Measurements from ENCODE around the gene PCDH1. TPM values are rescaled to one million over a fixed set of nuclear protein-coding genes. Genes with fewer than 3 reads are reported as not detected.

The PCDH1 gene
- total RNA-seq, 1 donor from 2014 or later = not detected

GRCh38 chr5:141841378-141842180, 36.6 kb downstream of the PCDH1 start:
- Mint-ChIP-seq H3K9me3 (no peaks in the 10 kb centered on the region), H3K4me3 (no peak overlapping the region), H3K27me3 (ENCODE audit: insufficient read depth) (peaks cover 19% of the 10 kb centered on the region), H3K27ac (no peak overlapping the region), H3K4me1 (ENCODE audit: low read depth) (peaks cover 15% of the 10 kb centered on the region), H3K36me3 (ENCODE audit: low read depth) (no peaks in the 10 kb centered on the region)
- DNase-seq (ENCODE audit: low spot score) = no peak
- intact Hi-C loops (cut with micrococcal nuclease) = no loop called here

DNA sequence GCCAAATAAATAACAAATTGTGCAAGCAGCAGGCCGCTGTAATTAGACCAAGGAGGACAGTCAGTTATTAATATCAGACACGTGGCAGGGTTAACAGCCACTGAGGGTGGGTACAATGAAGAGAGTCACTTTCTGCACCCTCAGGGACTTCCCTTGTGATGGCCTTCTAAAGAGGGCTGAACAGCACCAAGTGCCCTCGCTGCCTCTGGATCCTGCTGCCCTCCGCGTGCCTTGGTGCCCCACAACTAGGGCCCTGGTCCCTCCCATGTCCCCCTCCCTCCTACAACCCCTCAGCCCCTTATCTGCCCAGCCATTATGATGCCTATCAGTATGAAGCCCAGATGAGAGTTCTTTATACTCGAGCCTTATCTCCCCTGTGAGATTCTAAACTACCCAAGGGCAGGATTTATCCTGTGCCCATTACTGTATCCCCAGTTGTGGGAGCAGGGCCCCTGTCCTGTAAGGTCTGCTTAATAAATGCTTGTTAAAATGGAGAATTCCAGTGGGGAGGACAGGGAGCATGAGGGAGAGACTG, 37.3 kb downstream of the PCDH1 start:
- Mint-ChIP-seq H3K36me3 (ENCODE audit: low read depth) (no peaks in the 10 kb centered on the region), H3K27me3 (ENCODE audit: insufficient read depth) (peaks cover 21% of the 10 kb centered on the region), H3K4me1 (ENCODE audit: low read depth) (peaks cover 11% of the 10 kb centered on the region), H3K4me3 (no peak overlapping the region), H3K27ac (no peak overlapping the region), H3K9me3 (no peaks in the 10 kb centered on the region)
- intact Hi-C loops (cut with micrococcal nuclease) = no loop called here
- DNase-seq (ENCODE audit: low spot score) = no peak

GRCh38 chr5:141840280-141840812, 37.9 kb downstream of the PCDH1 start:
- H3K27ac Mint-ChIP-seq = no peak overlapping the region
- H3K4me1 Mint-ChIP-seq (ENCODE audit: low read depth) = peaks cover 8% of the 10 kb centered on the region
- H3K4me3 Mint-ChIP-seq = no peak overlapping the region
- intact Hi-C loops (cut with micrococcal nuclease) = no loop called here
- H3K36me3 Mint-ChIP-seq (ENCODE audit: low read depth) = no peaks in the 10 kb centered on the region
- H3K27me3 Mint-ChIP-seq (ENCODE audit: insufficient read depth) = peaks cover 20% of the 10 kb centered on the region
- H3K9me3 Mint-ChIP-seq = no peaks in the 10 kb centered on the region
- DNase-seq (ENCODE audit: low spot score) = no peak

DNA sequence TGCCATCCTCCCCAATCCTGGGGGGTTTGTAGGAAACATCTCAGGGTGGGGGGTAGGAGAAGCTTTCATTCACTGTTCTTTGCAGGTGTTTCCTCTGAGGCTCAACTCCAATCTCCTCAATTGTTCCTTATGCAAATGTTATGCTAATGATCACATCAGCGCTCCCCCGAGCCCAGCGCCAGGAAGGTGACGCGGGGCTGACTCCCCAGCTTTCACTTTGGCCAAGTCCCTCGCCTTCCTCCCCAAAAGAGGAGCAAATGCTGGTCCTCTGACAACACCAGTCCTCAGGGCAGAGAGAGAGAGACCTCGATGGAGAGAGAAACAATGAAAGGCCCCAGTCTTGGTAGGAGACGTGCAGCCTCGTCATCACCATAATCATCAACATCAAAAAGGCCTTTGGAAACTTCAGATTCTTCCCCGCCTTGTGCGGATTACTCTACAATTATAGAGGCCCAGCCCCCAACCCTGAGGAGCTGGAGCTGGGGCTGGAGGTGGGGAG, 39.1 kb downstream of the PCDH1 start:
- Mint-ChIP-seq H3K4me1 (ENCODE audit: low read depth) (peaks cover 5% of the 10 kb centered on the region), H3K4me3 (no peak overlapping the region), H3K27ac (peak overlapping the region; percentile 40), H3K27me3 (ENCODE audit: insufficient read depth) (peaks cover 13% of the 10 kb centered on the region), H3K9me3 (no peaks in the 10 kb centered on the region), H3K36me3 (ENCODE audit: low read depth) (no peaks in the 10 kb centered on the region)
- no peak for DNase-seq (ENCODE audit: low spot score)
- intact Hi-C loops (cut with micrococcal nuclease) = no loop called here

- Mint-ChIP-seq H3K9me3 (no peaks in the 10 kb centered on the region), H3K36me3 (ENCODE audit: low read depth) (no peaks in the 10 kb centered on the region), H3K4me3 (no peak overlapping the region), H3K27ac (no peak overlapping the region), H3K4me1 (ENCODE audit: low read depth) (peaks cover 5% of the 10 kb centered on the region), H3K27me3 (ENCODE audit: insufficient read depth) (peaks cover 9% of the 10 kb centered on the region)
- intact Hi-C loops (cut with micrococcal nuclease) = no loop called here
- no peak for DNase-seq (ENCODE audit: low spot score)
Measured at GRCh38 chr5:141838326-141839014, 39.7 kb downstream of the PCDH1 start.

DNA sequence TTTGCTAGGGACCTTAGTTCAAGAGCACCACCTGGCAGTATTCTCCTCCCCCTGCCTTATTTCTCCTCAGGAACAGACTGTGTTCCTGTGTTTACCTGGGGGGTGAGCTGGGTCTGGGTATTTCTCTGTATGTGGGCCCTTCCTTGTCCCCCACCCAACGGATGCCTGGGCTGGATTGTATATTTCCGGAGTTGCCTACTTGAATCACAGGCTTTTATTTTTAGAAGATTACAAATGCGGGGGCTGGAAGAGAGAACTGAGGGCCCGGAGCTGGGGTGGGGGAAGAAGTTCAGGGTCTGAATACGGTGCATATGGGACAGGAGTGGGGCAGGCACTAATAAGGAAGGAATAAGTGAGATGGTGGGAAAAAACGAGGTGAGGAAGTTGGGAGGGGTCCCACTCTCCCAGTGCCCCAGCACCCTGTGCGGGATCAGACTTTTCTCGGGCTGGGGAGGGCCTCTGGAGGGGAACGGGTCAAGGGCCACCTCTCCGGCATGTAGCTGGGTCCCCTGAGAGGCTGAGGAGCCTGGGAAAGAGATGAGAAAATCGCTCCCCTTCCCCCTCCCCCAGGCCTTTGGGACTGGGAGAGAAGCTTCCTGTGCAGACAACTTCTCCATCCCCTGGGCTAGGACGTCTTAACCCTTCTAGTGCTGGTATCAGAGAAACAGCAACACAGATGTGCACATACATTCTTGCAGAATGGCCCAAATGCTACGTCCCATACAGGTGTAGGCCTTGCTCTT, 42.1 kb downstream of the PCDH1 start:
- Mint-ChIP-seq H3K27me3 (ENCODE audit: insufficient read depth) (peaks cover 14% of the 10 kb centered on the region), H3K9me3 (no peaks in the 10 kb centered on the region), H3K4me1 (ENCODE audit: low read depth) (peaks cover 5% of the 10 kb centered on the region), H3K36me3 (ENCODE audit: low read depth) (no peaks in the 10 kb centered on the region), H3K27ac (no peak overlapping the region), H3K4me3 (no peak overlapping the region)
- intact Hi-C loops (cut with micrococcal nuclease) = no loop called here
- no peak for DNase-seq (ENCODE audit: low spot score)

GRCh38 chr5:141834331-141834730, 43.9 kb downstream of the PCDH1 start:
- Mint-ChIP-seq H3K27ac (no peak overlapping the region), H3K4me3 (no peak overlapping the region), H3K9me3 (no peaks in the 10 kb centered on the region), H3K27me3 (ENCODE audit: insufficient read depth) (peaks cover 14% of the 10 kb centered on the region), H3K4me1 (ENCODE audit: low read depth) (peaks cover 5% of the 10 kb centered on the region), H3K36me3 (ENCODE audit: low read depth) (no peaks in the 10 kb centered on the region)
- intact Hi-C loops (cut with micrococcal nuclease) = no loop called here
- DNase-seq (ENCODE audit: low spot score) = no peak

DNA sequence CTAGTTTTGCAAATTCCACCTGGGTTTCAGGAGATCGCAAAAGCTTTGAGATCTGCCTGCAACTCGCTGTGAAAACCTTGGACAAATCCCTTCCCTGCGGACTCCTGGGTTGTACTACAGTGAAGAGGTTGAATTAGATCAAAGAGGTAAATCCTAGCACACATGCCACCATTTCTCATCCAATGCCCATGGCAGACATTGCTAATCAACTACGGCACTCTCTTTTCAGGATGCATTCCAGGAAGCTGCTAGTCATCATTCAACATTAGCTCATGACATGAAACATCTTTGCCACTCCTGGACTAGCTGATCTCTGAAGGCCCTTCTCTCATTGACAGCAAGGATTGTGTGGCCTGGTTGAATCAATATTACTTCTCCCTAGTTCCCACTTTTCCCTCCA, 46.1 kb downstream of the PCDH1 start:
- H3K27ac Mint-ChIP-seq = no peak overlapping the region
- H3K4me1 Mint-ChIP-seq (ENCODE audit: low read depth) = no peaks in the 10 kb centered on the region
- no peaks in the 10 kb centered on the region for H3K9me3 Mint-ChIP-seq
- no peaks in the 10 kb centered on the region for H3K36me3 Mint-ChIP-seq (ENCODE audit: low read depth)
- H3K4me3 Mint-ChIP-seq = no peak overlapping the region
- intact Hi-C loops (cut with micrococcal nuclease) = no loop called here
- H3K27me3 Mint-ChIP-seq (ENCODE audit: insufficient read depth) = peaks cover 17% of the 10 kb centered on the region
- DNase-seq (ENCODE audit: low spot score) = no peak

GRCh38 chr5:141828162-141828561, 50.0 kb downstream of the PCDH1 start:
- H3K27ac Mint-ChIP-seq = no peak overlapping the region
- no peak overlapping the region for H3K4me3 Mint-ChIP-seq
- H3K9me3 Mint-ChIP-seq = no peaks in the 10 kb centered on the region
- peaks cover 29% of the 10 kb centered on the region for H3K27me3 Mint-ChIP-seq (ENCODE audit: insufficient read depth)
- no peaks in the 10 kb centered on the region for H3K36me3 Mint-ChIP-seq (ENCODE audit: low read depth)
- H3K4me1 Mint-ChIP-seq (ENCODE audit: low read depth) = no peaks in the 10 kb centered on the region
- no peak for DNase-seq (ENCODE audit: low spot score)
- intact Hi-C loops (cut with micrococcal nuclease) = loop anchor here (5.0 kb wide), 1 partner anchor 136 kb away; no protein-coding TSS in a partner anchor

- Mint-ChIP-seq H3K27me3 (ENCODE audit: insufficient read depth) (peaks cover 21% of the 10 kb centered on the region), H3K4me3 (no peak overlapping the region), H3K36me3 (ENCODE audit: low read depth) (no peaks in the 10 kb centered on the region), H3K27ac (no peak overlapping the region), H3K9me3 (no peaks in the 10 kb centered on the region), H3K4me1 (ENCODE audit: low read depth) (no peaks in the 10 kb centered on the region)
- intact Hi-C loops (cut with micrococcal nuclease) = loop anchor here (1.0 to 5.0 kb wide), 3 partner anchors 52 to 161 kb away; partner anchors contain the start of gene PCDH1
- no peak for DNase-seq (ENCODE audit: low spot score)
Measured at GRCh38 chr5:141826674-141827073, 51.5 kb downstream of the PCDH1 start.

DNA sequence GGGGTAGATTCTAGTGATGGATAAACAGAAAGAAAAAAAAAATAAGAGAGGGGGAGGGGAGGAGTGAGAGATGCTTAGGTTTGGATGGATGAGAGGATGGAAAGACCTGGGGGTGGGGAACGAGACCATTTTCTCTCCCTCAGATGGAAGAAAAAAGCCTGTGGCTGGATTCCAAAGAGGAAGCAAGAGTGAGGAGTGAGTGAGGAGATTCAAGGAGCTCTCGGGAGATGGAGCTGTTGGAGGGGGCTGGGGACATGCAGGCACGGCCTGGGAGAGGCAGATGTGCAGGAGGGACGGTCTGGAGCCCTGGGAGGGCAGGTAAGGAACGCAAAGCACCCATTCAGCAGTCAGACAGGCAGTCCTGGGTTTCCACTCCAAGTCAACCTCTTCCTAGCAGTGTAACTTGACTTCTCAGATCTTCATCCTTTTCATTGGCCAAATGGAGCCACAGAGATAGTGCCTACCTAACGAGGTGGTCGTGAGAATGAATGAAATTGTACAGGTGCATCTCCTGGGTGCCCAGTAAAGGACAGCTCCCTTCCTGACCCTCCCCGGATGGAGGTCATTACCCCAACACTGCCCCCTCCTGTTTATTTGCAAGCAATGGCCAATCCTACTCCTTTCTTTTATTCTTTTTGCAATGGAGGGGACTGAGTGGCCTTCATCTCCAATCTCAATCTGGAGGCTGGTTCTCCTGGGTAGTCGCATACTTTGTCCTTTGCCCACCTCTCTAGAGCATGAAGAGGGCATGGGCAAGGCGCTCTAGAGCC, 52.2 kb downstream of the PCDH1 start:
- Mint-ChIP-seq H3K9me3 (no peaks in the 10 kb centered on the region), H3K27ac (no peak overlapping the region), H3K36me3 (ENCODE audit: low read depth) (no peaks in the 10 kb centered on the region), H3K27me3 (ENCODE audit: insufficient read depth) (peaks cover 21% of the 10 kb centered on the region), H3K4me1 (ENCODE audit: low read depth) (no peaks in the 10 kb centered on the region), H3K4me3 (no peak overlapping the region)
- no peak for DNase-seq (ENCODE audit: low spot score)
- intact Hi-C loops (cut with micrococcal nuclease) = loop anchor here (1.0 to 5.0 kb wide), 3 partner anchors 53 to 161 kb away; partner anchors contain the start of gene PCDH1

GRCh38 chr5:141825241-141825671, 53.0 kb downstream of the PCDH1 start:
- no peaks in the 10 kb centered on the region for H3K9me3 Mint-ChIP-seq
- no peak for DNase-seq (ENCODE audit: low spot score)
- H3K27ac Mint-ChIP-seq = no peak overlapping the region
- H3K27me3 Mint-ChIP-seq (ENCODE audit: insufficient read depth) = peaks cover 21% of the 10 kb centered on the region
- intact Hi-C loops (cut with micrococcal nuclease) = loop anchor here (5.0 kb wide), 1 partner anchor 133 kb away; no protein-coding TSS in a partner anchor
- no peak overlapping the region for H3K4me3 Mint-ChIP-seq
- no peaks in the 10 kb centered on the region for H3K4me1 Mint-ChIP-seq (ENCODE audit: low read depth)
- no peaks in the 10 kb centered on the region for H3K36me3 Mint-ChIP-seq (ENCODE audit: low read depth)
